ENCODE data around the gene TRAP1.
"Not testable (repeated sequence)": the region's sequence is repeated elsewhere in the genome, so short reads cannot be mapped to it uniquely, and the experiment has no call there.

Gene TRAP1

GRCh38 chr16:3735541-3735940, 18.2 kb upstream of the TRAP1 start:
- DNase-seq = no peak

GRCh38 chr16:3734758-3735221, 17.5 kb upstream of the TRAP1 start:
- DNase-seq = no peak

- DNase-seq = no peak
Measured at GRCh38 chr16:3734084-3734757, 16.9 kb upstream of the TRAP1 start.

GRCh38 chr16:3732171-3732570, 14.8 kb upstream of the TRAP1 start:
- no peak for DNase-seq

GRCh38 chr16:3731126-3731935, 14.0 kb upstream of the TRAP1 start:
- no peak for DNase-seq

GRCh38 chr16:3730161-3731125, 13.1 kb upstream of the TRAP1 start:
- no peak for DNase-seq

GRCh38 chr16:3729161-3730112, 12.1 kb upstream of the TRAP1 start:
- DNase-seq = no peak

- no peak for DNase-seq
Measured at GRCh38 chr16:3728424-3729160, 11.3 kb upstream of the TRAP1 start.

GRCh38 chr16:3727806-3728381, 10.6 kb upstream of the TRAP1 start:
- no peak for DNase-seq

- DNase-seq = no peak
Measured at GRCh38 chr16:3726021-3726687, 8.8 kb upstream of the TRAP1 start.

GRCh38 chr16:3725276-3725675, 8.0 kb upstream of the TRAP1 start:
- no peak for DNase-seq

- no peak for DNase-seq
Measured at GRCh38 chr16:3722508-3722907, 5.2 kb upstream of the TRAP1 start.

GRCh38 chr16:3720418-3720817, 3.1 kb upstream of the TRAP1 start:
- no peak for DNase-seq

- no peak for DNase-seq
Measured at GRCh38 chr16:3718628-3719027, 1.3 kb upstream of the TRAP1 start.

- DNase-seq = no peak
Measured at GRCh38 chr16:3718019-3718391, 681 bp upstream of the TRAP1 start.

- DNase-seq = no peak
Measured at GRCh38 chr16:3716831-3717234, 491 bp downstream of the TRAP1 start.

- no peak for DNase-seq
Measured at GRCh38 chr16:3715430-3715829, 1.9 kb downstream of the TRAP1 start.

- DNase-seq = not testable (repeated sequence)
Measured at GRCh38 chr16:3714378-3714777, 2.9 kb downstream of the TRAP1 start.

GRCh38 chr16:3713587-3714242, 3.6 kb downstream of the TRAP1 start:
- no peak for DNase-seq

GRCh38 chr16:3712861-3713372, 4.4 kb downstream of the TRAP1 start:
- no peak for DNase-seq

Measured in amniotic stem cell (primary cell).